Tibial artery (tissue), 4 donors: ENCODE results near the gene CALCR.

Source experiments
- DNase-seq, 2 donors: peaks; one replicate each; pipeline ENCODE4 v3.0.0-alpha.2; 2019
- H3K27ac ChIP-seq, 2 donors: fragments of 200-600 bp; sonication (generic) in 1 of 2; 1 replicate in 1 of 2; 2 replicates in 1 of 2; pipeline ENCODE4 v1.5.1; 2018 to 2019; ENCODE audit warnings: mild to moderate bottlenecking in 1 of 2
- H3K27me3 ChIP-seq, 2 donors: fragments of 200-600 bp; sonication (generic) in 1 of 2; one replicate each; pipeline versions ENCODE4 v1.5.1 to v1.6.0; 2016 to 2019
- H3K36me3 ChIP-seq, 3 donors: fragments of 200-600 bp; sonication (generic) in 2 of 3; one replicate each; pipeline ENCODE4 v1.5.1; 2016 to 2019; ENCODE audit warnings: mild to moderate bottlenecking in 2 of 3
- H3K4me1 ChIP-seq, 4 donors: fragments of 200-600 bp; sonication (generic) in 2 of 4; 1 replicate in 3 of 4; 2 replicates in 1 of 4; pipeline ENCODE4 v1.5.1; 2016 to 2019
- H3K4me3 ChIP-seq, 2 donors: fragments of 200-600 bp; sonication (generic) in 1 of 2; 1 replicate in 1 of 2; 2 replicates in 1 of 2; pipeline ENCODE4 v1.5.1; 2018 to 2019; ENCODE audit warnings: mild to moderate bottlenecking in 2 of 2
- H3K9me3 ChIP-seq, 3 donors: fragments of 200-600 bp; sonication (generic) in 1 of 3; one replicate each; pipeline ENCODE4 v1.5.1; 2016 to 2019
- CTCF ChIP-seq, 2 experiments: fragments of 200-600 bp in 1 of 2; fragments of 450-650 bp in 1 of 2; IDR thresholded peaks; one replicate each; pipeline ENCODE4 v1.5.1; 2017 to 2019; ENCODE audit warnings: antibody characterized with exemption in 2 of 2, mild to moderate bottlenecking in 1 of 2, moderate library complexity in 1 of 2
- intact Hi-C: fragments of 100-400 bp; cut with DNase I; formaldehyde crosslinking; loops from one replicate; pipeline ENCODE4 v1.15.0; 2023; ENCODE audit warnings: low total_unique reads

Gene CALCR

GRCh38 chr7:93551931-93552330 is 22.6 kb downstream of the CALCR start:
- TF ChIP-seq CTCF (IDR thresholded peaks at IDR 0.05): no peak
- no peak for DNase-seq
- H3K27me3 ChIP-seq: no peaks in the 10 kb centered on the region
- intact Hi-C loops: no loop called here
- no peaks in the 10 kb centered on the region for H3K36me3 ChIP-seq
- H3K4me1 ChIP-seq: no peaks in the 10 kb centered on the region
- H3K4me3 ChIP-seq: no peak overlapping the region
- no peak overlapping the region for H3K27ac ChIP-seq
- no peaks in the 10 kb centered on the region for H3K9me3 ChIP-seq

DNA sequence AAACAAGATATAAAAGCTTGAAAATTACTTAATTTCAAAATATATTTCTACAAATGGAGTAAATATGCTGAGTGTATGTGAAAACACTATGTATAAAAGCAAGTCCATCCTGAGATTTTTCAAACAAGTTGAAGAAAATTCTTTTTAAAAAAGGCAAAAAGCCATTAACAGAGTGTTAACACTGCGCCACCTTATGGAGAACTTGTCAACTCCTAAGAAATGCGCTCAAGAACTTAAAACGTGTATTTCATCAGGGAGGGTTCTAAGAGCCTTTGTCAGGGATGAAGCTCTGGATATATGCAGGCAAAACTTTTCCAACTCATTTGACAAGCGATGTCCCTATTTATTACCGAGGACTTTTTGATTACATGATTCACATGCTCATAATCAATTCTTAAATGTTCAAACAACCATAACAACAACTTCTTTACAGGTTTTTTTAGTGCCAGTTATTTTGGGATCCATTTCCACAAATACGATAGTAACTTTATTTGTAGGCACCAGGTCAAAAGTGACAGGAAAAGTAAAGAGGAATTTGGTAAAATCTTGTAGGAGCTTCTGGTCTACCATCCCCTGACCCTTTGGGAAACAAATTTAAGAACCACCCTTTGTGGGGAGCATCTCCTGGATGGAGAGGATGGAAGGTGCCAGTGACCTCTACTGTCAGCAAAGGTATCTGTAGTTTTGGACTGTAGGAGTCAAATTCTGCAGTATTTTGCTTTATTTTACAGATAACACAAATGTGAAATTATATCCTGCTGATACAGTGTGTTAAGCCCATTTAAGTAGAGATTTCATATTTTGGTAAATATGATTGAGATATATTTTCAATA is 23.2 kb downstream of the CALCR start:
- Histone ChIP-seq H3K4me1 (no peaks in the 10 kb centered on the region), H3K4me3 (no peak overlapping the region), H3K27me3 (no peaks in the 10 kb centered on the region), H3K36me3 (no peaks in the 10 kb centered on the region), H3K9me3 (no peaks in the 10 kb centered on the region), H3K27ac (no peak overlapping the region)
- TF ChIP-seq CTCF (IDR thresholded peaks at IDR 0.05): peak; percentile 5 to 8
- DNase-seq: no peak
- intact Hi-C loops: no loop called here

DNA sequence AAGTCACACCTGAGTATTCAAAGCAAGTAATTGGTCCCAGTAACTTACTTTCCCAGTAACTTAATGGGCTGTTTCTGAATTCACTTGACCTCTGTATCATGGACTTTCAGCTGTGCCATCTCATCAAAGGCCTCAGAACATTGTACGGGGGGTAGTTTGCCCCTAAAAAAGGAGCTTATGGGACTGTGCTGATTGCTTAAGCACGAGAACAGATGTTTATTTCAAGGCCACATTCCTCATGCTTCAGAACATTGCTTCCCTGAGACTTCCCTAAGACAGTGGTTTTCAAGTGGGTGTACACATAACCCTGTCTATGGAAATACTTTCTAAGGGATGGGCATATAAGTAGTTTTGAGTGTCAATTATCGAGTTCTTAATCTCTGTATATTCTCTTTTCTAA is 26.8 kb downstream of the CALCR start:
- no peaks in the 10 kb centered on the region for H3K27me3 ChIP-seq
- H3K27ac ChIP-seq: no peak overlapping the region
- H3K4me1 ChIP-seq: no peaks in the 10 kb centered on the region
- no peaks in the 10 kb centered on the region for H3K9me3 ChIP-seq
- H3K36me3 ChIP-seq: no peaks in the 10 kb centered on the region
- DNase-seq: no peak
- no peak for TF ChIP-seq CTCF (IDR thresholded peaks at IDR 0.05)
- H3K4me3 ChIP-seq: no peak overlapping the region
- intact Hi-C loops: no loop called here

GRCh38 chr7:93544691-93545090 is 29.8 kb downstream of the CALCR start:
- TF ChIP-seq CTCF (IDR thresholded peaks at IDR 0.05): no peak
- intact Hi-C loops: no loop called here
- H3K4me3 ChIP-seq: no peak overlapping the region
- H3K27ac ChIP-seq: no peak overlapping the region
- no peaks in the 10 kb centered on the region for H3K4me1 ChIP-seq
- H3K36me3 ChIP-seq: no peaks in the 10 kb centered on the region
- H3K9me3 ChIP-seq: no peaks in the 10 kb centered on the region
- no peaks in the 10 kb centered on the region for H3K27me3 ChIP-seq
- no peak for DNase-seq

DNA sequence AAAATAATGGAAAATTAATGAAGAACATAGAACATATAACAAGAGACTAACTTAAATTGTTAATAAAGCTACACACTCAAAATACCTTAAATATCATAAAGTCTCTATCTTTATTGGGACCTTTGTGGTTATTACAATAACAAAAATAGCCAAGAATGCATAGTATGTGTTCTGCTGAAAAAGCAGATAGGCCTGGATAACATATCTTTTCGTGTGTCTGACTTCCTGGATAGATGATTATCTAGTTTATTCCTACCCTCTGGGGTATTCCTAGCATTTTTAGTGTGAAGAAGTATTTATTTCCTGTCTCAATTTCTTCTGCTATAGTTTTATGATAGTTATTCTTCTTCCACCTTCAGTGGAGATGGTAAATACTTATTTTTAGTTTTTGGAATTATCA is 36.5 kb downstream of the CALCR start:
- TF ChIP-seq CTCF (IDR thresholded peaks at IDR 0.05): no peak
- Histone ChIP-seq H3K36me3 (no peaks in the 10 kb centered on the region), H3K27ac (no peak overlapping the region), H3K27me3 (no peaks in the 10 kb centered on the region), H3K4me3 (no peak overlapping the region), H3K4me1 (no peaks in the 10 kb centered on the region), H3K9me3 (no peaks in the 10 kb centered on the region)
- no peak for DNase-seq
- intact Hi-C loops: no loop called here
